Sigmoid colon (tissue), 3 donors: ENCODE results near the gene BRD4.

Experiments used
- POLR2A ChIP-seq, 2 donors: fragments of 450-650 bp; IDR thresholded peaks; one replicate each; pipeline ENCODE4 v1.6.1; 2016; ENCODE audit warnings: antibody characterized with exemption in 2 of 2, mild to moderate bottlenecking in 2 of 2, moderate library complexity in 2 of 2
- TF ChIP-seq, protein P1 (sequence below), 4 experiments: fragments of 450-650 bp in 3 of 4; fragments of 200-600 bp in 1 of 4; IDR thresholded peaks; one replicate each; pipeline ENCODE4 v1.5.1; 2016 to 2019; ENCODE audit warnings: antibody characterized with exemption in 4 of 4, mild to moderate bottlenecking in 3 of 4, moderate library complexity in 2 of 4

DNA sequence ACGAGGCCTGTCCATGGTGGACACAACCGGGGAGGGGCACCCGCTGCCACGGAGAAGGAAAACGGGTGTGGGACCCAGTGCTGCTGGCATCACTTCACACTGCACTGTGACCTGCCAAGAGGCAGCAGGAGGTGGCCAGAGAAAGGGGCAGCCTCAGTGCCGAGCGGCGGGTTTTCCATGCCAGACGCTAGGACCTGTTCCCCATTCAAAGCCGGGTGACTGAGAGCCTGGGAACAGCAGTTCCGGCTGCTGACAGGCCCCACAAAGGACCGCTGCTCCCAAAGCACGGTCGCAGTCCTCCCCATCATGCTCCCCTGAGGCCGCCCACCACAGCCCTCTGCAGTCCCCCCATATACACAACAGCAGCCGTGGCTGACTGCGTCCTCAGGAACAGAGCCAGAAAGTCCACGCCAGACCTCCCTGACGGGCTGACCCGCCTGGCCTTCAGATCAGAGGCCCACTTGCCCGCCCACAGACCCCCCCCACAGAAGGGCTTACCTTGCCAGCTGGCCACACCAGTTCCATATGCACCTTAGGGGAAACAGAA lies 41.8 kb upstream of the BRD4 start:
- TF ChIP-seq, protein P1, sequence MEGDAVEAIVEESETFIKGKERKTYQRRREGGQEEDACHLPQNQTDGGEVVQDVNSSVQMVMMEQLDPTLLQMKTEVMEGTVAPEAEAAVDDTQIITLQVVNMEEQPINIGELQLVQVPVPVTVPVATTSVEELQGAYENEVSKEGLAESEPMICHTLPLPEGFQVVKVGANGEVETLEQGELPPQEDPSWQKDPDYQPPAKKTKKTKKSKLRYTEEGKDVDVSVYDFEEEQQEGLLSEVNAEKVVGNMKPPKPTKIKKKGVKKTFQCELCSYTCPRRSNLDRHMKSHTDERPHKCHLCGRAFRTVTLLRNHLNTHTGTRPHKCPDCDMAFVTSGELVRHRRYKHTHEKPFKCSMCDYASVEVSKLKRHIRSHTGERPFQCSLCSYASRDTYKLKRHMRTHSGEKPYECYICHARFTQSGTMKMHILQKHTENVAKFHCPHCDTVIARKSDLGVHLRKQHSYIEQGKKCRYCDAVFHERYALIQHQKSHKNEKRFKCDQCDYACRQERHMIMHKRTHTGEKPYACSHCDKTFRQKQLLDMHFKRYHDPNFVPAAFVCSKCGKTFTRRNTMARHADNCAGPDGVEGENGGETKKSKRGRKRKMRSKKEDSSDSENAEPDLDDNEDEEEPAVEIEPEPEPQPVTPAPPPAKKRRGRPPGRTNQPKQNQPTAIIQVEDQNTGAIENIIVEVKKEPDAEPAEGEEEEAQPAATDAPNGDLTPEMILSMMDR (IDR thresholded peaks at IDR 0.05) = no peak
- no peak for TF ChIP-seq POLR2A (IDR thresholded peaks at IDR 0.05)
